NOMO-1 treated with DMSO at 0.1 percent for 48 hours (cell line): ENCODE data around the gene ADGRB2.

Experiments used
- DNase-seq: peaks from one replicate; lab custom pipeline; 2025; ENCODE audit not compliant: unreplicated experiment; lab: John Stamatoyannopoulos, UW

ADGRB2 gene

GRCh38 chr1:31765516-31765915, 1.4 kb upstream of the ADGRB2 start:
- no peak for DNase-seq

- peak; percentile 25 for DNase-seq
Observed at GRCh38 chr1:31765041-31765467, 914 bp upstream of the ADGRB2 start.

- no peak for DNase-seq
Observed at GRCh38 chr1:31763671-31764311, 349 bp downstream of the ADGRB2 start.

GRCh38 chr1:31762726-31763670, 1.1 kb downstream of the ADGRB2 start:
- no peak for DNase-seq

GRCh38 chr1:31762323-31762722, 1.8 kb downstream of the ADGRB2 start:
- no peak for DNase-seq

GRCh38 chr1:31761883-31762282, 2.3 kb downstream of the ADGRB2 start:
- no peak for DNase-seq

DNA sequence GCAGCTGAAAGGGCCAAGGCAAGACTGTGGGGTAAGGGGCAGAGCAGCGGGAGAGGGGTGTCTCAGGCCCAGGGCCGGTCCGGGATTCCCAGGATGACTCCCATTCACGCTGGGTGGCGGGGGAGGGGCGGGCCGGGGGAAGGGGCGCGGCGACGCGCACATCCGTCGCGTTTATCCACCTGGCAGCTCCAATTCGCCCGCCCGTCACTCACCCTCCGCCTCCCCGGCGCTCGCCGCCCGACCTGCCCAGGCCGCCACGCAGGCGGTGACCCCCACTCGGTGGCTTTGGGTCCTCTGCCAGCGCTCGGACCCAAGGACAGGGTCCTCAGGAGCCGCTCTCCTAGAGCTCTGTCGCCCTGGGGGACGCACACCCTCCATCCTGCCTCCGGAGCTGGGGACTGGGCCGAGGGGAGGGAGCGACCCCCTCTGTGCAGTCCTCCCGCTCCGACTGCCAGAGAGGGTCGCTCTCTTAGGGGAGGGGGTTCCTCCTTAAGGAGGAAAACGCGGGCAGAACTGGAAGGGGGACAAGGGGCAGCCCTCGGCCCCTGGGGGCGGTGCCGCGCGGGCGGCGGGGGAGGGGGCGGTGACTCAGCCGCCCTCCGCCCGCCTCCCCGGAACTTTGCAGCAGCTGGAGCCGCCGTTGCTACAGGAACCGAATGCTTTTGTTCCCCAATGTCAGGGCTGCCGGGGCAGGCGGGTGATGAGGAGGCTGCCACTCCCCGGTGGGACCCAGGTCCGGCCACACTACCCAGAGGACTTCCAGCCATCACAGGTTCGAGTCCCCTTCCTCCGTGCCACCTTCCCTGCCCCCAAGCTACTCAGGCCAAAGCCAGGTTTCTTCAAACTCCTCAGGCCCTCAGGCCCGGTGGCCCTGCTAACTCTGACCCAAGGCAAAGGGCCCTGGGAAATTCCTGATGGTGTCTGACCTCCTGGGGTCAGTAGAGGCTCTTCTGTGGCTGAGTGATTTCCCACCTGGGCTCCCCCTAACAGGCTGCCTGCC, 3.4 kb downstream of the ADGRB2 start:
- peak; percentile 45 for DNase-seq

DNA sequence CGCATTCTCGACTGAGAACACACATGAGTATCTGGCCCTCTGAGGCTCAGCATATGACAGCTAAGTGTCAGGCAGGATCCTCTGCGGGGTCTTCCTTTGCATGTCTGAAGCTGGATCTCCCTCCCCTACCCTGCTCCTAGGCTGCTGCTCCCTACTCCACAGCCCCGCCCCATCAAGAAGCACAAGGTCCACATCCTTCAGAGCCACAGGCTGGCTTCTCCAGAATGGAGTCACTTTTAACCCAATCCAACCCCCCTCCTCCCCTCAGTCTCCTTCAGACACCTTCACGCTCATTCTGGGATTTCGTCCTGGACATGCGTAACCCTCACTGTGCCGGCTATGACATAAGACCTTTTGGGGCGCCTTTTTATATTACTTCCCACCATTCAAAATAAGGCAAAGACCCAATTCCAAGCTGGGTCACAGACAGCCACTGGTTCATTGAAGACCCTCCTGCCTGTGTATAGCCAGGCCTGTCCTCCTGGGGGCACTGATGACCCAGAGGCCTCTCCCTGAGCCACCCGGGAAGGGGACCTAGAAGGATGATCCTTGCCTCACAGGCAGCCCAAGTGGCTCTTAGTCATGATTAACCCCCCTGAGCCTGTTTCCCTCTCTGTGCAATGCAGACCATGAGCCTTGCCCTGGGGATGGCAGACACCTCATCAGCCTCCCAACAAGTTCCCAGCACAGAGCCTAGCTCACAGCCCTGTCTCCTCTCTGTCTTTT, 4.7 kb downstream of the ADGRB2 start:
- no peak for DNase-seq

- DNase-seq = no peak
Observed at GRCh38 chr1:31758823-31759222, 5.3 kb downstream of the ADGRB2 start.

- DNase-seq = no peak
Observed at GRCh38 chr1:31757989-31758388, 6.2 kb downstream of the ADGRB2 start.

DNA sequence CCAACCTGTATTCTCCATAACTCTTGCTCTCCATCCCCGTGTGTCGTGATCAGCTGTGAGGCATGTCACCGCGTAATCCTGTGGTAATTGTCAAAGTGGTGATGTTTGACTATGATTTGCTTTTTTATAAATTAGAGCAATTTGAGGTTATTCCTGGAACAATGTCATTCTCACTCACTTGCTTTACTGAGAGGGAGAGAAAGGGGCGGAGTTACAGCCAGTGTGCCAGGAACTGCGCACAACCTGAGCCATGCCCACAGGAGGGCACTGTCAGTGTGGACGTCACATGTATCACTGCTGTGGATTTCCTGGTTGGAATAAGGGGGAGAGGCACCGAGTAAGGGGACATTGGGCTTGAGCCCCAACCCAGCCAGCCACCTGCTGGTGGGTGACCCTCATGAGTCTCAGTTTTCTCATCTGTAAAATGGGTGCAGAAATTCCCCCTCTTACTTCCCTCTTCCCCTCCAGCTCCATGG, 6.9 kb downstream of the ADGRB2 start:
- no peak for DNase-seq

DNA sequence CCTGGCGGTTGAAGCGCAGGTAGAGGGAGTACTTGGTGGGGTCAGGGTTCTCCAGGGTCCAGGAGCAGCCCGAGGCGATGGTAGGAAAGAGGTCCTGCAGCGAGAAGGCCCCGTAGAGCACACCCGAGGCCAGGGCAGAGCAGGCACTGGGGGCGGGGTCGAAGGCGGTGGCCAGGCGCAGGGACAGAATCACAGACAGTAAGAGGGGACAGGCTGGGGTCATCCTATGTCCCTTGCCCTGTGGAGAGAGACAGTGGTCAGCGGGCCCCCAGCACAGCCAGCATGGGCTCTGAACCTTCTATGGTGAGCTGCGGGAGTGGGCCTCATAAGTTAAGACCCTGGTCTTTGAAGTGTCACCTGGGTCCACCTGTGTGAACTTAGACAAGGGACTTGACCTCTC, 7.6 kb downstream of the ADGRB2 start:
- no peak for DNase-seq

- no peak for DNase-seq
Observed at GRCh38 chr1:31755850-31756492, 8.2 kb downstream of the ADGRB2 start.

DNA sequence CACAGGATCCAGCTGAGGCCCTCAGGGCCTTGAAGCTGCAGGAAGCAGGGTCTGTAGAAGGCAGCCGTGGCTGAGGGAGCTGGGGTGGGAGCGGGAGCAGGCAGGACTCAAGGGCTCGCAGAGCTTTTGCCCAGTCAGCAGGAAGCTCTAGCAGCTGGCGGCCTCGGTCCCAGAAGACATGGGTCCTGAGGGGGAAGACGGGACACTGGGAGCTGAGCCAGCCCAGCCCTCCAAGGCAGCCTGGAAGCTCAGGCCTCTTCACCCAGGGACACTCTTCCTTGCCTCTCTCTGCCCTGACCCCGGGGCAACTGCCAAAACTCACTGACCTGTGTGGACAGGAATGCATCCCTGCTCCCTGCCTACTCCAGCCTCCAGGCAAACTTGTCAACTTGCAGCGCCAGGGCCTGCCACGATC, 8.9 kb downstream of the ADGRB2 start:
- DNase-seq = no peak

- DNase-seq = no peak
Observed at GRCh38 chr1:31754397-31754796, 9.7 kb downstream of the ADGRB2 start.

- DNase-seq = no peak
Observed at GRCh38 chr1:31753707-31754349, 10.3 kb downstream of the ADGRB2 start.

DNA sequence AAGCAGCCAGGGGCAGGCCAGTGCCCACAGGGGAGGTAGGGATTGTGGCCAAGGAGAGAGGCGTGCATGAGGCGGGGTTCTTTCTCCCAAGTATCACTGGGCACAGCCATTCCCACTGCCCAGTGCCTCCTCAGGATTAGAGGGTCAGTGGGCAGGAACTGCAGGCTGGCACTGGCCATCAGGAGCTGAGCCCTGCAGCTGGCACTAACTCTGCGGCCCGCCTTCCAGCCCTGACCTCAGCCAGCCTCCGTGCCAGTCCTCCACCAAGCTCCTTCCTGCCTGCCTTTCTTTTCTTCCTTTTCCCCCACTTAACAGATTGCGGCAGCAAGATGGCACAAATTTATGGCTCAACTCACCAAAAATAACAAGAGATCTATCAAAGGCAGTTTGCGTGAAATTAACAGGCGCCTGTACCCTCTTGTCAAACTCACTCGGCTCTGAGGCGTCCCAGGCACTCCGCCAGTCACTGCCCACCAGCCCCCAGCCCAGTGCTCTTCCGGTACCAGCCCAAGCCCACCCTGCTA, 11.1 kb downstream of the ADGRB2 start:
- DNase-seq = no peak

DNA sequence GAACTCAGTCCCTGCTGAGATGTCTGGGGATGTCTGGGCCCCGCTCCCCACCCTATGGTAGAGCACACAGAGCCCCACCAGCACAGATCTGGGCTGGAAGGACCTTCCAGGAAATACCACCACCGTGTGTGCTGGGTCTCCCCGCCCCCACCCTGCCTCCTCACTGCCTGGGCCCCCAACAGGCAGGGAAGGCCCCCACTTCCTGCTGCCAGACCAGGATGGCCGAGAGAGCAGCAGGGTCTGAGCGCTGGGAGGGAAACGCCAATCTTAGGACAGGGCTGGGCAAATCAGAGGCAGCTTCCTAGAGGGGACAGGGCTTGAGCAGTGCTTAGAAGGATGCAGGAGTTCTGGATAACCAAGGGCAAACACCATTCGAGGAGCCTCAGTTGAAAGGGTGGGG, 11.9 kb downstream of the ADGRB2 start:
- no peak for DNase-seq

DNA sequence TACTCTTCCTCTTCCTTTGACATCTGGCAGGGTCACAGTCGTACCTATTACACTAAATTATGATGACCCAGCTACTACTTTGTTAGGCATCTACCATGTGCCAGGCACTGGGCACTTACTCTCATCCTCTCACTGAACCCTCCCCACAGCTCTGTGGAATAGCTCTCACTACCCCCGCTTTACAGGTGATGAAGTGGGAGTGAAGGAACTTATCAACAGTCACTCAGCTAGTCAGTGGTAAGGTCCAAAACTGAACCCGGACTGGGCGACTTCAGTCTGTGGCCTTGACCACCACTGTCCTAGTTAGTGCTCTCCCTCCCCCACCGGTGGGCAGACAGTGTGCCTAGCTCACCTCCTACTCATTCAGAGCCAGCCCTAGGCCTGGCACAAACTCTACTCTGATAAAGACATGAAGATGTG, 12.3 kb downstream of the ADGRB2 start:
- no peak for DNase-seq
